HG03025 (cell line): ENCODE data around the gene DNAJC17.

Experiments used
- ATAC-seq: cut with Tn5 transposase; IDR thresholded peaks from one replicate; pipeline ENCODE4 v1.9.1; 2021; ENCODE audit warnings: mild to moderate bottlenecking, moderate library complexity; ENCODE audit not compliant: unreplicated experiment, low FRiP score

The DNAJC17 gene

DNA sequence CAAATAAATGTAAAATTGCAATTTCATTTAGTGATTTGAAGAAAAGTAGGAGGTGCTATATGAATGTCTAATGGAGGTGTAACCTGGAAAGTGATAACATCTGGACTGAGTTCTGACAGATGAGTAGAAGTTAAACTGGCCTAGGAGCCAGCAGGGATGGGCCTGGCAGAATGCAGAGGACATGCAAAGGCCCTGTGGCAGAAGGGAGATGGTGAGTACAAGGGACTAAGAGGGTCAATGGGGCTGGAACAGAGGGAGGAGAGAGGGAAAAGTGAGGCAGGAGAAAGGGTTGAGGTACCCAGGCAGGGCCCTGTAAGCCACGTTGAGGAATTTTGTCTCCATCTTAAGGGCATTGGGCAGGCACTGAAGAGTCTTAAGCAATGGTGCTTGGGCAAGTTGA is 24.6 kb upstream of the DNAJC17 start:
- no peak for ATAC-seq

GRCh38 chr15:40830884-40831283 is 23.6 kb upstream of the DNAJC17 start:
- ATAC-seq = no peak

GRCh38 chr15:40829115-40829514 is 21.8 kb upstream of the DNAJC17 start:
- no peak for ATAC-seq

DNA sequence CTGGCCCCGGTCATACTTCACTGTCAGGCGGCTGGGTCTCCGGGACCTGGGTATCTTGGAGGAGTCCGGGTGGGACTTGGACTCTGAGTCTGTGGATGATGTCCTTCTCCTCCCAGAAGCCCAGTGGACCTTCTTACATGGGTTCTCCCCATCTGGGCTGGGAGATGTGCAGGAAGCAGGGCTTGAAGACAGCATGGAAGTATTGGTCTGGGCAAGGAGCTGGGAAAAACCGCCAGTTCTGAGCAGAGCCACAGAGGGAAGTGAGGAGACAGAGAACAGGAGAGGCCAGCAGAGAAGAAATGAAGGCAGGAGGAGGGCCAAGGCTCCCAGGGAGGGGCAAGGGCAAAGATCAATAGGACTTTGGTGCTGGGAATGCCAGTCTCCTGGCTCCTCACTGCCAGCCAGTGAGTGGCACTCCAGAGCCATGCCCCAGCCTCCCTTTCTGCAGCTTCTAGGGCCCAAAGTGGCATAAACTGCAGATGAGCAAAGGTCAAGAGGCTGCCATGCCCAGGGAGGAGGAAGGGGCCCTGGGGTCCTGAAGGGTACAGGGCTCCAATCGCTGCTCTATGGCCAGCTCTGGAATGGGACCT is 21.3 kb upstream of the DNAJC17 start, which contains the start of gene PPP1R14D:
PPP1R14D (minus strand) TSS at position 262 of the 590 bp plus-strand sequence; CDS start at position 195, 67 bp downstream.
- ATAC-seq = no peak

DNA sequence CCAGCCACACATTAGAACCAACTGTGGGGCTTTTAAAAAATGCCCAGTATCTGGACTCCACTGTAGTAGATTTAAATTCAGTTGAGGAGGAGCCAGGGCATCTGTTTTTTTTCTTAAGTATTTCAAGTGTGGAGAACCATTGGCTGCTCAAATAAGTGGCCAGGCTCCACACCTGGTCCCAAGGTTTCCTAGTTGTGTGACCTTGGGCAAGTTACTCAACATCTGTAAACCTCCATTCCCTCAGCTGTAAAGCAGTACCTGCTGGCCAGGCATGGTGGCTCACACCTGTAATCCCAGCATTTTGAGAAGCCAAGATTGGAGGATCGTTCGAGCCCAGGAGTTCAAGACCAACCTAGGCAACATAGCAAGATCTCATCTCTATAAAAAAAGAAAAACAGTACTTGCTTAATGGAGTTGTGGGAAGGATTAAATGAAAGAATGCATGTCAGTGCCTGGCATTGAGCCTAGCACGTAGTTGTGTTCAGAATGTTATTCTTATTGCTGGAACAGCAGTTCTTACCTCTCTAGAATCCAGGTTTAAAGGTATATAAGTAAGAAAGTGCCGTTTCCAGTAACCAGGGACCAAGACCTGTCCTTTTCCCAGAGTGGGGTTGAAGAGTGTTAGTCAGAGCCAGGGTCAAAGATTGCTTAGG is 19.3 kb upstream of the DNAJC17 start:
- ATAC-seq = no peak

DNA sequence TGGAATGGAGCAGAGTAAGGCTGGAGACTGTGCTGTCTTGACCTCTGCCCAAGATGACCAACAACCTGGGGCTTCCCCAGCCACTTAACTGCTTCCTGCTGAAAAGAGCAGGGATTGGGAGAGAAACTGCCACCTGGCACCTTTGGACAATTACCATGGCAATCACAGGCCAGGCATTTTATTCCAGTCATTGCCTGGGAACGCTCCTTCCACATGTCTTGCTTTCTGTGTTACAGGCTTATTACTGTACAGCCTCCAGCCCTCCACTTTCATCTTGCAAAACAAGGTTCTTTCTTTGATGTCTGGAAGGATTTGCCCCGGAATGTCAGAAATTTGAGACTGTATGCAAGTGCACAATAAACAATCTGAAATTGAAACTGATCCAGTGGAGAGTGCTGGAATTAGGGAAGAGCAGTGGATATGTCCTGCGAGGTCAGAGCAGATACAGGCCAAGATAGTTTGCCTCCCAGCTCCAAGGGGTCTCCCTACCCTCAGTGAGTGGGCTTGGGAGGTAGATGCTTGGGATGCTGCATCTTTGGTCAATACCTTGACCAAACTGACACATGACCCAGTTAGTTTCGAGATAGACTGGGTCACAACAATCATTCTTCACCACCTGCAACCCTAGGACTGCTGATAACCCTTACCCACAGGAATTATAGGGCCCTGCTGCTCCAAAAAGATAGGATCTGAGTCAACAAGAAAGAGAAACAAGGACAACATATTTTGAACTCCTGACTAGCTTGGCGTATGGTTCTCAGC is 18.6 kb upstream of the DNAJC17 start:
- ATAC-seq = no peak

DNA sequence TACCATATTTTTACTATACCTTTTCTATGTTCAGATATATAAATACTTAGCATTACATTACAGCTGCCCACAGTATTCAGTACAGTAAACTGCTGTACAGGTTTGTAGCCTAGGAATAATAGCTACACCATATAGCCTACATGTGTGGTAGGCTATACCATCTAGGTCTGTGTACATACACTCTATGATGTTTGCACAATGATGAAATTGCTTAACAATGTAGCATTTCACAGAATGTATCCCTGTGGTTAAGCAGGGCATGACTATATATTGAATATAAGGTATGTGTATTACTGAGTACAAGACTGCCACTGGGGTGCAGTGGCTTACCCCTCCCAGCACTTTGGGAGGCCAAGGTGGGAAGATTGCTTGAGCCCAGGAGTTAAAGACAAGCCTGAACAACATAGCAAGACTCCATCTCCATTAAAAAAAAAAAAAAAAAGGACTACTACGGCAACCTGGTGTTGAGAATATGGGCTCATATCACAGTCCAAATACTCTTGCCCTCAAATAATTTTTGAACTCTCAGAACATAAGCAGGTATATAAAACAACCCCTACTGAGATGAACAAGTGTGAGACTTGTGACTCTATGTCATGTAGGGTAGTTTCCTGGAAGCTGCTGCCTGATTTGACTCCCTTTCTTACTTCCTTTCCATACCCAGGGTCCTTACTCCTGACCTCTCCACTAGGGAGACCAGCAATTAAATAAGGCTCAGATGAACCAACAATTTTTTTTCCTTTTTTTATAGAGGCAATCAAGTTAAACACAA is 16.5 kb upstream of the DNAJC17 start:
- no peak for ATAC-seq

DNA sequence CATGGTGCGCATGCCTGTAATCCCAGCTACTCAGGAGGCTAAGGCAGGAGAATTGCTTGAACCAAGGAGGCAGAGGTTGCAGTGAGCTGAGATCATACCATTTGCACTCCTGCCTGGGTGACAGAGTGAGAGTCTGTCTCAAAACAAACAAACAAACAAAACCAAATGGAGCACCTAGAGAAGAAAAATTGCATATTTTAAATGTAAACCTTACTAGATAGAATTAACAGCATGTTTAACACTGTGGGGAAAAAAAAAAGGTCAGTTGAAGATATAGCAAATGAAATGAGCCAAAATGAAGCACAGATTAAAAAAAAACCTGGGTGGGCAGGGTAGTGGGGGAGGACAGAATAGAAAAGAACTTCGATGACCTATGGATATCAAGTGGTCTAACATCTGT is 13.9 kb upstream of the DNAJC17 start:
- no peak for ATAC-seq

DNA sequence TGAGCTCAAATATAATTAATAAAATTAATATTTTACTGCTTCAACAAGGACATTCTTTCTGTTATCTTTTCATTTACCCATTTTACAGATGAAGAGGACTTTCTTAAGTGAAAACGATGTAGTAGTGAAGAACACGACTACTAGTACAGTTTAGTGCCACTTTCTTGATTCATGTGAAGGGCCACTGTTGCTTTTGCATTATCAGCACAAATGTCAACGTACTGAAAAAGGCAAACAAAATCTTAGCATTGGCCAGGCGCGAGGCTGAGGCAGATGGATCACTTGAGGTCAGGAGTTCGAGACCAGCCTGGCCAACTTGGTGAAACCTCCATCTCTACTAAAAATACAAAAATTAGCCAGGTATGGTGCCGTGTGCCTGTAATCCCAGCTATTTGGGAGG is 11.8 kb upstream of the DNAJC17 start:
- ATAC-seq = no peak

GRCh38 chr15:40815042-40815698 is 7.9 kb upstream of the DNAJC17 start:
- ATAC-seq = no peak

GRCh38 chr15:40812721-40813425 is 5.6 kb upstream of the DNAJC17 start:
- ATAC-seq = no peak

DNA sequence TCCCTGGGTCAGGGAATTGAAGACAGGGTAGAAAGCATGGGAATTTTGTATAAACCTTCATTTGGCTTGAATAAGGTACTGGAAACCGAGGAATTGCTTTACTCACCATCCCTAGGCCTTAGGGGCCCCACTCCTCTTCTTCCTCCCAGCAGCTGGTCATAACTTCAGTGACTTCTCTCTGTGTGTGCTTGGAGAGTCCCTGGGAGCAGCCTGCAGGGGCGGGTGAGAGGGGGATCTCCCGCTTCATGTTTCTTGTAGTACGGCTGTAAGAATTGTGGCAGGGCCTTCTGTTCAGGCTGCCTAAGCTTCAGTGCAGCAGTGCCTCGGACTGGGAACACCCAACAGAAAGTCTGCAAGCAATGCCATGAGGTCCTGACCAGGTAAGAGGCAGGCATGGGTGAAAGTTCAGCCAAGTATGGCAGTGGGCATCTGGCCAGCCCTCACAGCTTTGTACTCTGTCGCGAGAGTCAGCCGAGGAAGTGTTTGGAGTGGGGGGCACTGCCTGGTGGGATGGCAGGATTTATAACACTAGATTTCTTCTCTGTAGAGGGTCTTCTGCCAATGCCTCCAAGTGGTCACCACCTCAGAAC is 1.7 kb upstream of the DNAJC17 start:
- no peak for ATAC-seq

DNA sequence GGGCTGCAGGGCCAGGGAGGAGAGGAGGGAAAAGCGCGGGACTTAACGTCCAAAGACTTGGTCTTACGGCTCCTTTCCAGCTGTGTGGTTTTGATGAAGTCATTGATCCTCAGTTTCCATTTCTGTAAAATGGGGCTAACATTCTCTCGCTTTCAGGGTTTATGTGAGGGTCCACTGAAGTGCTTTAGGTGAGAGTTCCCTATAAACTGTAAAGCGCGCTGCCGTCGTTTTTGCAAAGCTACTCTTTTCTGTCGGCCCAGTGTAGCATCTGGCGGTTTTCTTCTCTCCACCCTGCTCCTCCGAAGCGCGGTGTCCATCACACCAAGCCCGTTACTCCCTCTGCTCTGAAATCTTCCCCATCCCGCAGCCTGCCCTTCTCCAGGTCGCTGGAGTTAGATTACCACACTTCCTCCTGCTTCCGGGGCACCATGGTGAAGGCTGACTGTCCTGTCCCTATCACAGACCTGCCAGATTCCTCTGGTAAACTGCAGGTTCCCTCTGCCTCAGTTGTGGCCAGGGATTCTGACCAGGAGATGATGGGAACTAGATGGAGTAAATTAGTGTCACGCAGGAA is 702 bp upstream of the DNAJC17 start:
- ATAC-seq = no peak

DNA sequence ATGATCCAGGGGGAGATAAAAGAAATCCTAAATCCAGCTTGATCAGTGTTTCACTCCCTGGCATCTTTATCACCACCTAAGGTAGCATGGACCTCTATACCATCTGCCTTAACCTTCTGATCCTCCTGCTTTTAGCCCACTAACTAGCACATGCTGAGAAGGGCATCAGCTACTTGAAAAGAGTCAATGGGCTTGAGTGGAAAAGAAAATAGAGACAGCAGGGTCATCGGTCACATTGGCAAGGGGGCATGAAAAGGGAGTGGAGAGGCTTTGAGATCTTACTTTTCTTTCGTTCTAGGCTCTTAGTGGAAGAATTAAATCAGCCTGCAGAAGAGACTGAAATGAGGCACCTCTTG is 623 bp downstream of the DNAJC17 start:
- no peak for ATAC-seq

DNA sequence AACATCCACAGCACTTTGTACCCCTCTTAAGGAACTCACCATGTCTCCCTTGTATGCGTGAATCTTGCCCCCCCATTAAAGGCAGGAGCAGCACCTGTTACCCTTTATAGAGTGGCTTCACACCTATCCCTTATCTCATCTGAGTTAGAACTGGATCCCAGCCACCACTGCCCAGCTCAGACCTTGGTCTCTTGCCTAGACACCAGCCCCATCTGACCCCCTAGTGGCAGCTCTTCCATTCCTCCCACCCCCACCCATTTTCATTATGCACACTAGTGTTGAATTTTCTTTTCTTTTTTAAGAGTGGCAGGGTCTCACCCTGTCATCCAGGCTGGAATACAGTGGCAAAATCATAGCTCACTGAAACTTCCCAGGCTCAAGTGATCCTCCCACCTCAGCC is 3.6 kb downstream of the DNAJC17 start:
- ATAC-seq = no peak

- no peak for ATAC-seq
Measured at GRCh38 chr15:40803076-40803475, 4.2 kb downstream of the DNAJC17 start.

- ATAC-seq = no peak
Measured at GRCh38 chr15:40799523-40799922, 7.8 kb downstream of the DNAJC17 start.

- ATAC-seq = no peak
Measured at GRCh38 chr15:40796512-40796911, 10.8 kb downstream of the DNAJC17 start.

DNA sequence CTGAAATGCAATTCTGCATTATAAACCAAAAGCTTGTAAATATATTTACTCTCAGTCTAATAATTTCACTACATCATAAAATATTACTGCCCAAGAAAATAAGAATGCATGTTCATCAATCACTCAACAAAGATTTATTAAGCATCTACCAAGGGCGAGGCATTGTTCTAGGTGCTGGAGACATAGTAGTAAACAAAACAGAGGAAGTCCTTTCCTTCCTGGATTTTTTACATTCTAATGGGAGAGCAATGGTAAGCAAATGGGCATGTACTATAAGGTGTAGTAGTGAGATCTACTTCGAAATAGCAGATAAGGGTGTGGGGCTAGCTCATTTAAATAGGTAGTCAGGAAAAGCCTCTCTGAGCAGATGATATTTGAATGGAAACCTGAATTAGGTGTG is 11.2 kb downstream of the DNAJC17 start:
- ATAC-seq = no peak
